Stimulated activated CD8-positive, alpha-beta memory T cell treated with anti-CD3 and anti-CD28 coated beads, Interleukin-4, amount 100 ng/mL, for 24 hours (primary cell): ENCODE data around the gene IRX2.

Source experiments
- DNase-seq: peaks from one replicate; pipeline ENCODE4 v3.0.0-alpha.2; 2020; ENCODE audit warnings: low read depth

The IRX2 gene

GRCh38 chr5:2714026-2714425 is 37.5 kb downstream of the IRX2 start:
- no peak for DNase-seq

- DNase-seq: no peak
These were observed 39.7 kb downstream of the IRX2 start for GRCh38 chr5:2711446-2712425.

GRCh38 chr5:2710910-2711309 is 40.6 kb downstream of the IRX2 start:
- no peak for DNase-seq

GRCh38 chr5:2709976-2710689 is 41.3 kb downstream of the IRX2 start:
- no peak for DNase-seq

- no peak for DNase-seq
These were observed 42.7 kb downstream of the IRX2 start for GRCh38 chr5:2708751-2709150.

- DNase-seq: no peak
These were observed 43.3 kb downstream of the IRX2 start for GRCh38 chr5:2708132-2708531.

GRCh38 chr5:2705861-2706260 is 45.6 kb downstream of the IRX2 start:
- no peak for DNase-seq

- no peak for DNase-seq
These were observed 46.5 kb downstream of the IRX2 start for GRCh38 chr5:2704806-2705645.

GRCh38 chr5:2704111-2704510 is 47.4 kb downstream of the IRX2 start:
- no peak for DNase-seq

GRCh38 chr5:2703615-2704014 is 47.9 kb downstream of the IRX2 start:
- DNase-seq: no peak

- DNase-seq: no peak
These were observed 48.4 kb downstream of the IRX2 start for GRCh38 chr5:2703041-2703440.

GRCh38 chr5:2702096-2702879 is 49.2 kb downstream of the IRX2 start:
- no peak for DNase-seq

GRCh38 chr5:2701592-2701991 is 49.9 kb downstream of the IRX2 start:
- DNase-seq: no peak

GRCh38 chr5:2700876-2701275 is 50.6 kb downstream of the IRX2 start:
- no peak for DNase-seq

- no peak for DNase-seq
These were observed 51.8 kb downstream of the IRX2 start for GRCh38 chr5:2699686-2700085.

- DNase-seq: no peak
These were observed 52.2 kb downstream of the IRX2 start for GRCh38 chr5:2699231-2699630.

GRCh38 chr5:2698581-2698980 is 52.9 kb downstream of the IRX2 start:
- DNase-seq: no peak

- DNase-seq: no peak
These were observed 53.9 kb downstream of the IRX2 start for GRCh38 chr5:2697446-2698200.

- DNase-seq: no peak
These were observed 54.4 kb downstream of the IRX2 start for GRCh38 chr5:2697041-2697440.
